ENCODE results near the gene CEND1. TPM values are rescaled to one million over a fixed set of nuclear protein-coding genes. Genes with fewer than 3 reads are reported as not detected.

The CEND1 gene
- total and polyA plus RNA-seq, 2 of the 13 experiments (the other 11 are each of a cell fraction or from before 2014, with no cell fraction given), result not detected

DNA sequence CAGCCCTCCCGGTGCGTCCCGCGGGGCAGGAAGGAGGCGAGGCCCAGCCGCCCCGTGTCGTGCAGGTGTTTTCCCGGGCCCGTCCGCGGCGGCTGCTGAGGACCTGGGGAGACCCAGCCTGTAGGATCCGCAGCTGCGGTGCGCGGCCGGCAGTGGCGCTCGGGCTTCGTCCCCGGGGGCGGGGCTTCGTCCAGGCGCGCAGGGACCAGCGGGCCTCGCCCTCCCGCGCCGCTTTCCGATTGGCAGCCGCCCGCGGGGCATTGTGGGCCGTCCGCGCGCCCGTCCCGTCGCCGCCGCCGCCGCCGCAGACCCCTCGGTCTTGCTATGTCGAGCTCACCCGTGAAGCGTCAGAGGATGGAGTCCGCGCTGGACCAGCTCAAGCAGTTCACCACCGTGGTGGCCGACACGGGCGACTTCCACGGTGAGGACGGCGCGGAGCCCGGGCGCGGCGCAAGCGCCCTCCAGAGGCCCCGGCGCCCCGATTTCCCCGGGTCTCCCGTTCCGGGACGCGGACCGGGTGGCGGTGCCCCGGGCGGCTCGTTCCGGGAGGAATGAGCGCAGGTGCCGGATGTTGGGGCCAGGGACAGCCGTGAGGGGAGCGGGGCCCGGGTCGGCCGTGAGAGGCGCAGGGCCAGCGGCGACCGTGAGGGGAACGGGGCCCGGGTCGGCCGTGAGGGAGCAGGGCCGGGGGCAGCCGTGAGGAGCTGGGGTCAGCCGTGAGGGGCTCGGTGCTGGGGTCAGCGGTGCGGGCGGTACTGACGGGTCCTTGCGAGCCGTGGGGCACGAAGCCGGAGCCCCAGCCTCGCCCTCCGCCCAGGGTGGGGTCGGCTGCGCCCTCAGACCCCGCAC, 42.5 kb downstream of the CEND1 start, which contains the start of gene TALDO1 (continued):
- TF ChIP-seq NR2F6 (IDR thresholded peaks at IDR 0.05), result no peak
- no peak for TF ChIP-seq NR2F6 (CRISPR knock-in tag; IDR thresholded peaks at IDR 0.05)
- 0 out of 2 replicates have a peak, but pooled peaks have one; percentile 57 for TF ChIP-seq ZNF337 (CRISPR knock-in tag; IDR thresholded peaks at IDR 0.05; ENCODE audit: borderline replicate concordance, low read depth)
- peak; percentile 34; the same call in 1 of the 2 replicates for TF ChIP-seq REPIN1 (CRISPR knock-in tag; IDR thresholded peaks at IDR 0.05; ENCODE audit: borderline replicate concordance, low read depth)
- TF ChIP-seq, protein P1, sequence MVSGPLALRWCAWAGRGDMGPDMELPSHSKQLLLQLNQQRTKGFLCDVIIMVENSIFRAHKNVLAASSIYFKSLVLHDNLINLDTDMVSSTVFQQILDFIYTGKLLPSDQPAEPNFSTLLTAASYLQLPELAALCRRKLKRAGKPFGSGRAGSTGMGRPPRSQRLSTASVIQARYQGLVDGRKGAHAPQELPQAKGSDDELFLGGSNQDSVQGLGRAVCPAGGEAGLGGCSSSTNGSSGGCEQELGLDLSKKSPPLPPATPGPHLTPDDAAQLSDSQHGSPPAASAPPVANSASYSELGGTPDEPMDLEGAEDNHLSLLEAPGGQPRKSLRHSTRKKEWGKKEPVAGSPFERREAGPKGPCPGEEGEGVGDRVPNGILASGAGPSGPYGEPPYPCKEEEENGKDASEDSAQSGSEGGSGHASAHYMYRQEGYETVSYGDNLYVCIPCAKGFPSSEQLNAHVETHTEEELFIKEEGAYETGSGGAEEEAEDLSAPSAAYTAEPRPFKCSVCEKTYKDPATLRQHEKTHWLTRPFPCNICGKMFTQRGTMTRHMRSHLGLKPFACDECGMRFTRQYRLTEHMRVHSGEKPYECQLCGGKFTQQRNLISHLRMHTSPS (CRISPR knock-in tag; IDR thresholded peaks at IDR 0.05; ENCODE audit: low read depth), result no peak
- TF ChIP-seq, protein P2, sequence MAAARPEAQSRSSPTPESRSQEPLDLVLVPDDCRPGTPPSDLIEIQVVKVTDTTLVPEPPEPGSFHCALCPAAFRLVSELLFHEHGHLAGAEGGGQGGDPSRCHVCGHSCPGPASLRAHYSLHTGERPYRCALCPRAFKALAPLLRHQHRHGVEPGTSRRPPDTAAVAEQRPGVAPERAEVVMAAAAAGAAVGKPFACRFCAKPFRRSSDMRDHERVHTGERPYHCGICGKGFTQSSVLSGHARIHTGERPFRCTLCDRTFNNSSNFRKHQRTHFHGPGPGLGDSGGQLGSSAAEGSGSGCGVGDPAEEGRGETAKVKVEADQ (CRISPR knock-in tag; IDR thresholded peaks at IDR 0.05; ENCODE audit: borderline replicate concordance), result peak; percentile 88
- TF ChIP-seq ZNF251 (CRISPR knock-in tag; IDR thresholded peaks at IDR 0.05), result no peak
- TF ChIP-seq, protein P3, sequence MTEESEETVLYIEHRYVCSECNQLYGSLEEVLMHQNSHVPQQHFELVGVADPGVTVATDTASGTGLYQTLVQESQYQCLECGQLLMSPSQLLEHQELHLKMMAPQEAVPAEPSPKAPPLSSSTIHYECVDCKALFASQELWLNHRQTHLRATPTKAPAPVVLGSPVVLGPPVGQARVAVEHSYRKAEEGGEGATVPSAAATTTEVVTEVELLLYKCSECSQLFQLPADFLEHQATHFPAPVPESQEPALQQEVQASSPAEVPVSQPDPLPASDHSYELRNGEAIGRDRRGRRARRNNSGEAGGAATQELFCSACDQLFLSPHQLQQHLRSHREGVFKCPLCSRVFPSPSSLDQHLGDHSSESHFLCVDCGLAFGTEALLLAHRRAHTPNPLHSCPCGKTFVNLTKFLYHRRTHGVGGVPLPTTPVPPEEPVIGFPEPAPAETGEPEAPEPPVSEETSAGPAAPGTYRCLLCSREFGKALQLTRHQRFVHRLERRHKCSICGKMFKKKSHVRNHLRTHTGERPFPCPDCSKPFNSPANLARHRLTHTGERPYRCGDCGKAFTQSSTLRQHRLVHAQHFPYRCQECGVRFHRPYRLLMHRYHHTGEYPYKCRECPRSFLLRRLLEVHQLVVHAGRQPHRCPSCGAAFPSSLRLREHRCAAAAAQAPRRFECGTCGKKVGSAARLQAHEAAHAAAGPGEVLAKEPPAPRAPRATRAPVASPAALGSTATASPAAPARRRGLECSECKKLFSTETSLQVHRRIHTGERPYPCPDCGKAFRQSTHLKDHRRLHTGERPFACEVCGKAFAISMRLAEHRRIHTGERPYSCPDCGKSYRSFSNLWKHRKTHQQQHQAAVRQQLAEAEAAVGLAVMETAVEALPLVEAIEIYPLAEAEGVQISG (CRISPR knock-in tag; IDR thresholded peaks at IDR 0.05), result peak; percentile 75
- peak; percentile 28; the same call in 1 of the 2 replicates for TF ChIP-seq RXRB (CRISPR knock-in tag; IDR thresholded peaks at IDR 0.05; ENCODE audit: borderline replicate concordance)
- TF ChIP-seq NFE2 (CRISPR knock-in tag; IDR thresholded peaks at IDR 0.05), result no peak
- no peak for TF ChIP-seq TP53 (CRISPR knock-in tag; conservative IDR thresholded peaks at IDR 0.05)
- TF ChIP-seq ZBTB3 (CRISPR knock-in tag; IDR thresholded peaks at IDR 0.05; ENCODE audit: borderline replicate concordance, low read depth), result no peak
- no peak for TF ChIP-seq ZNF329 (CRISPR knock-in tag; IDR thresholded peaks at IDR 0.05; ENCODE audit: low read depth)
- TF ChIP-seq, protein P4, sequence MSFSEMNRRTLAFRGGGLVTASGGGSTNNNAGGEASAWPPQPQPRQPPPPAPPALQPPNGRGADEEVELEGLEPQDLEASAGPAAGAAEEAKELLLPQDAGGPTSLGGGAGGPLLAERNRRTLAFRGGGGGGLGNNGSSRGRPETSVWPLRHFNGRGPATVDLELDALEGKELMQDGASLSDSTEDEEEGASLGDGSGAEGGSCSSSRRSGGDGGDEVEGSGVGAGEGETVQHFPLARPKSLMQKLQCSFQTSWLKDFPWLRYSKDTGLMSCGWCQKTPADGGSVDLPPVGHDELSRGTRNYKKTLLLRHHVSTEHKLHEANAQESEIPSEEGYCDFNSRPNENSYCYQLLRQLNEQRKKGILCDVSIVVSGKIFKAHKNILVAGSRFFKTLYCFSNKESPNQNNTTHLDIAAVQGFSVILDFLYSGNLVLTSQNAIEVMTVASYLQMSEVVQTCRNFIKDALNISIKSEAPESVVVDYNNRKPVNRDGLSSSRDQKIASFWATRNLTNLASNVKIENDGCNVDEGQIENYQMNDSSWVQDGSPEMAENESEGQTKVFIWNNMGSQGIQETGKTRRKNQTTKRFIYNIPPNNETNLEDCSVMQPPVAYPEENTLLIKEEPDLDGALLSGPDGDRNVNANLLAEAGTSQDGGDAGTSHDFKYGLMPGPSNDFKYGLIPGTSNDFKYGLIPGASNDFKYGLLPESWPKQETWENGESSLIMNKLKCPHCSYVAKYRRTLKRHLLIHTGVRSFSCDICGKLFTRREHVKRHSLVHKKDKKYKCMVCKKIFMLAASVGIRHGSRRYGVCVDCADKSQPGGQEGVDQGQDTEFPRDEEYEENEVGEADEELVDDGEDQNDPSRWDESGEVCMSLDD (CRISPR knock-in tag; IDR thresholded peaks at IDR 0.05; ENCODE audit: borderline replicate concordance), result no peak; the same call in 1 of the 2 replicates
- 0 out of 2 replicates have a peak, but pooled peaks have one; percentile 4 for TF ChIP-seq FOXA3 (CRISPR knock-in tag; IDR thresholded peaks at IDR 0.05)
- no peak for TF ChIP-seq THAP8 (CRISPR knock-in tag; IDR thresholded peaks at IDR 0.05; ENCODE audit: borderline replicate concordance)
- TF ChIP-seq, protein P5, sequence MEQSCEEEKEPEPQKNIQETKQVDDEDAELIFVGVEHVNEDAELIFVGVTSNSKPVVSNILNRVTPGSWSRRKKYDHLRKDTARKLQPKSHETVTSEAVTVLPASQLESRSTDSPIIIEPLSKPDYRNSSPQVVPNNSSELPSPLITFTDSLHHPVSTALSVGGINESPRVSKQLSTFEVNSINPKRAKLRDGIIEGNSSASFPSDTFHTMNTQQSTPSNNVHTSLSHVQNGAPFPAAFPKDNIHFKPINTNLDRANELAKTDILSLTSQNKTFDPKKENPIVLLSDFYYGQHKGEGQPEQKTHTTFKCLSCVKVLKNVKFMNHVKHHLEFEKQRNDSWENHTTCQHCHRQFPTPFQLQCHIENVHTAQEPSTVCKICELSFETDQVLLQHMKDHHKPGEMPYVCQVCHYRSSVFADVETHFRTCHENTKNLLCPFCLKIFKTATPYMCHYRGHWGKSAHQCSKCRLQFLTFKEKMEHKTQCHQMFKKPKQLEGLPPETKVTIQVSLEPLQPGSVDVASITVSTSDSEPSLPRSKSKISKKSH (CRISPR knock-in tag; IDR thresholded peaks at IDR 0.05; ENCODE audit: borderline replicate concordance), result 0 out of 2 replicates have a peak, but pooled peaks have one; percentile 27

All from HepG2 (cell line).